HepG2 (cell line): ENCODE results near the gene EEF1AKMT1. TPM values are rescaled to one million over a fixed set of nuclear protein-coding genes. Genes with fewer than 3 reads are reported as not detected.
A peak's percentile ranks its signal among the peaks of the same experiment; 100 is the strongest.

ENCODE experiments used
- ATAC-seq: fragments of 200-7000 bp; cut with Tn5 transposase; 3 replicates; pipeline ENCODE4 v1.9.1; 2020; ENCODE audit warnings: mild to moderate bottlenecking, moderate library complexity
- BruUV-seq: library from RNA; stranded (reverse); fragments of 400-500 nt; replicated peaks from 2 replicates; lab custom pipeline; 2021; lab: Mats Ljungman, UMichigan
- CTCF ChIA-PET: fragments of 300-600 bp; formaldehyde crosslinking; extraction: SDS; loops from one replicate; lab custom pipeline; 2021; ENCODE audit warnings: low total read pairs, inconsistent platforms, low intra/inter-chr PET ratio; lab: Yijun Ruan, JAX
- POLR2A ChIA-PET: fragments of 350-600 bp; sonication (Branson Sonifier 250); formaldehyde crosslinking; loops from one replicate; lab custom pipeline; 2020; ENCODE audit warnings: antibody characterized with exemption, inconsistent platforms; lab: Yijun Ruan, JAX
- DNase-seq: peaks from one replicate; pipeline ENCODE4 v3.0.0-alpha.2; 2015; ENCODE audit warnings: low spot score
- FAIRE-seq: peaks from 3 replicates; lab custom pipeline; 2011; peaks lifted over from hg19 to GRCh38; lab: Jason Lieb, UNC
- H2AFZ ChIP-seq: one replicate; pipeline ENCODE4 v1.6.1; 2011; ENCODE audit warnings: low read length, inconsistent platforms
- H3K27ac ChIP-seq: fragments of 300-600 bp; 3 replicates; pipeline ENCODE4 v1.8.0; 2011; ENCODE audit warnings: mixed run types, mild to moderate bottlenecking, mixed read lengths, low read length, inconsistent platforms; ENCODE audit not compliant: insufficient read depth; ENCODE audit errors: extremely low read length
- H3K27me3 ChIP-seq, 2 experiments: fragments of 200-600 bp in 1 of 2; 2 replicates in 1 of 2; 3 replicates in 1 of 2; pipeline versions ENCODE4 v1.6.0 to v1.8.0; 2011; ENCODE audit warnings: low read length in 2 of 2, mild to moderate bottlenecking in 2 of 2, moderate library complexity in 2 of 2, inconsistent platforms in 1 of 2; ENCODE audit not compliant: insufficient read depth in 2 of 2, control insufficient read depth in 1 of 2
- H3K36me3 ChIP-seq, 2 experiments: fragments of 200-600 bp in 1 of 2; replicated peaks in 1 of 2; 2 replicates in 1 of 2; 3 replicates in 1 of 2; pipeline versions ENCODE4 v1.5.1 to v1.8.0; 2011; ENCODE audit warnings: low read length in 2 of 2, inconsistent platforms in 1 of 2; ENCODE audit not compliant: insufficient read depth in 2 of 2, control insufficient read depth in 1 of 2
- H3K4me1 ChIP-seq: 2 replicates; pipeline ENCODE4 v1.5.1; 2012; ENCODE audit warnings: low read length, inconsistent platforms; ENCODE audit not compliant: insufficient read depth
- H3K4me2 ChIP-seq: 2 replicates; pipeline ENCODE4 v1.6.0; 2011; ENCODE audit warnings: low read depth, low read length, inconsistent platforms
- H3K4me3 ChIP-seq, 3 experiments: fragments of 200-600 bp in 1 of 3; sonication (generic), shearing (Covaris generic) in 1 of 3; replicated peaks in 1 of 3; 2 replicates each; pipeline ENCODE4 v1.5.1; 2011 to 2016; ENCODE audit warnings: low read length in 3 of 3, inconsistent platforms in 2 of 3, low read depth in 2 of 3, mild to moderate bottlenecking in 2 of 3, control low read depth in 1 of 3, mixed read lengths in 1 of 3; ENCODE audit not compliant: insufficient read depth in 1 of 3
- H3K79me2 ChIP-seq: one replicate; pipeline ENCODE4 v1.6.1; 2011; ENCODE audit warnings: low read length, inconsistent platforms; ENCODE audit not compliant: insufficient read depth
- H3K9ac ChIP-seq: 2 replicates; pipeline ENCODE4 v1.6.0; 2011; ENCODE audit warnings: mild to moderate bottlenecking, low read depth, low read length, inconsistent platforms; ENCODE audit not compliant: insufficient read depth
- H3K9me3 ChIP-seq: 2 replicates; pipeline ENCODE4 v1.5.1; 2012; ENCODE audit warnings: mild to moderate bottlenecking, low read length
- H4K20me1 ChIP-seq: 2 replicates; pipeline ENCODE4 v1.6.0; 2011; ENCODE audit warnings: inconsistent platforms, mild to moderate bottlenecking, low read length, moderate library complexity; ENCODE audit not compliant: insufficient read depth
- ATF7 ChIP-seq, 2 experiments: fragments of 450-650 bp in 1 of 2; sonication (generic) in 1 of 2; formaldehyde crosslinking in 1 of 2; IDR thresholded peaks; 2 replicates each; pipeline versions ENCODE4 v1.4.0 to v1.6.1; 2016 to 2020; ENCODE audit warnings: antibody characterized with exemption in 1 of 2, mild to moderate bottlenecking in 1 of 2, missing genetic modification reagents in 1 of 2
- KLF9 ChIP-seq: IDR thresholded peaks from 2 replicates; pipeline ENCODE4 v1.6.1; 2016; ENCODE audit warnings: low read depth
- MAZ ChIP-seq, 2 experiments: sonication (generic) in 1 of 2; formaldehyde crosslinking in 1 of 2; IDR thresholded peaks; 2 replicates each; pipeline versions ENCODE4 v1.5.0 to v1.6.1; 2012 to 2020; ENCODE audit warnings: low read depth in 2 of 2, mild to moderate bottlenecking in 2 of 2, borderline replicate concordance in 1 of 2, improper control_type of control experiment in 1 of 2, low read length in 1 of 2, missing genetic modification reagents in 1 of 2, moderate library complexity in 1 of 2
- SRSF9 ChIP-seq: fragments of 200-400 bp; formaldehyde crosslinking; IDR thresholded peaks from 2 replicates; pipeline ENCODE4 v1.6.1; 2018; ENCODE audit warnings: borderline replicate concordance, mild to moderate bottlenecking, low read depth, low read length; ENCODE audit not compliant: insufficient read depth, poor library complexity, severe bottlenecking
- TRIM24 ChIP-seq: sonication (generic); formaldehyde crosslinking; IDR thresholded peaks from 2 replicates; pipeline ENCODE4 v1.8.0; 2022; ENCODE audit warnings: mild to moderate bottlenecking, missing genetic modification reagents
- ZNF12 ChIP-seq: sonication (generic); formaldehyde crosslinking; IDR thresholded peaks from 2 replicates; pipeline ENCODE4 v1.5.0; 2020; ENCODE audit warnings: missing genetic modification reagents
- ZNF547 ChIP-seq: sonication (generic); formaldehyde crosslinking; IDR thresholded peaks from 2 replicates; pipeline ENCODE4 v1.5.1; 2020; ENCODE audit warnings: mild to moderate bottlenecking, missing genetic modification reagents
- WGBS: methylation state at CpG from one replicate; pipeline ENCODE4 v1.1.6; 2017; ENCODE audit warnings: low lambda C conversion rate; 5-methylcytosine and 5-hydroxymethylcytosine counted together
- in situ Hi-C: cut with HindIII; loops from 2 replicates; pipeline ENCODE4 v1.10.0; 2017; ENCODE audit warnings: low pct_unique_long_range_greater_than_20kb; ENCODE audit not compliant: extremely low pct_ligation_motif_present
- intact Hi-C: fragments of 100-400 bp; cut with micrococcal nuclease; formaldehyde crosslinking; loops from one replicate; pipeline ENCODE4 v1.10.0; 2022; ENCODE audit not compliant: unreplicated experiment
- polyA plus RNA-seq, 8 experiments: library from polyadenylated mRNA; depleted of rRNA in 3 of 8; stranded (reverse) in 7 of 8; unstranded in 1 of 8; fragments of >200 nt; fragmentation: Illumina TruSeq in 4 of 8; extraction: Trizol in 4 of 8; gene quantifications; 2 replicates each; pipeline versions ENCODE4 v1.2.1 to v1.2.3, GENCODE V29; 2011 to 2016; ENCODE audit warnings: low read depth in 4 of 8, missing spikeins in 1 of 8, mixed read lengths in 1 of 8; ENCODE audit not compliant: insufficient read depth in 1 of 8
- total RNA-seq, 5 experiments: library from RNA; depleted of rRNA; stranded (reverse); fragments of >200 nt; fragmentation: Illumina TruSeq; extraction: Trizol; gene quantifications; 2 replicates each; pipeline ENCODE4 v1.2.3, GENCODE V29; 2016; ENCODE audit warnings: low read depth in 1 of 5
- TF ChIP-seq, protein P1 (sequence below): sonication (generic); formaldehyde crosslinking; IDR thresholded peaks from 2 replicates; pipeline ENCODE4 v1.4.0; 2020; ENCODE audit warnings: missing genetic modification reagents, mild to moderate bottlenecking, borderline replicate concordance

The EEF1AKMT1 gene
- total and polyA plus RNA-seq, 2 of the 13 experiments (the other 11 are each of a cell fraction or from before 2014, with no cell fraction given) = 6.0 to 16.1 TPM

DNA sequence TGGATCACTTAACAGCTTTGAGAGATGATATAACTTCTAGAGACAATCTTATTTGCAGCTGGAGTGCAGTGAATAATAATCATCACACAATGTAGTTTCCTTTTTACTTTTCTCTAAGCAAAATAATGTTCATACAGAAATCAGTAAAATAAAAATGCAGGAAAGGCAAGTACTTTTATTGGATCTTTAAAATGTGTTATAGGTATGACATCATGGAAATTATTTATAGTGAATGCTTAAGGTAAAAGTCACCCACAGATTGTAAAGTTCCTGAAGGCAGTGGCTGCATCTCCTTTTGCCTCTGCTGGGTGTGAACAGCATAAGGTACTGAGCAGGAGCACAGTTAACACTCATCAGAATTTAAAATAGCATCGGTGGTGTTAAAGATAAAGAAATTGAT is 87.6 kb downstream of the EEF1AKMT1 start:
- ATAC-seq (no peak), FAIRE-seq (no peak), DNase-seq (no peak)
- in situ Hi-C loops (no loop called here), intact Hi-C loops (no loop called here)
- no peak overlapping the region for H2AFZ ChIP-seq
- no TSS peak for BruUV-seq
- H3K9me3 ChIP-seq = no peaks in the 10 kb centered on the region
- H3K79me2 ChIP-seq = no peaks in the 10 kb centered on the region
- CTCF ChIA-PET = no interaction called here
- H3K4me2 ChIP-seq = no peak overlapping the region
- TF ChIP-seq ATF7 (IDR thresholded peaks at IDR 0.05) (peak; percentile 53; the same call in 1 of the 2 replicates), ATF7 (CRISPR knock-in tag; IDR thresholded peaks at IDR 0.05) (no peak), ZNF547 (CRISPR knock-in tag) (no peak)
- no peak overlapping the region for H3K27ac ChIP-seq
- POLR2A ChIA-PET = no interaction called here
- no peak overlapping the region for H3K4me3 ChIP-seq
- H3K36me3 ChIP-seq = no peaks in the 10 kb centered on the region
- 96% methylated on average over 1 of the region's 1 CpG for WGBS
- no peaks in the 10 kb centered on the region for H4K20me1 ChIP-seq
- no peaks in the 10 kb centered on the region for H3K4me1 ChIP-seq
- no peak overlapping the region for H3K9ac ChIP-seq
- no peaks in the 10 kb centered on the region for H3K27me3 ChIP-seq

DNA sequence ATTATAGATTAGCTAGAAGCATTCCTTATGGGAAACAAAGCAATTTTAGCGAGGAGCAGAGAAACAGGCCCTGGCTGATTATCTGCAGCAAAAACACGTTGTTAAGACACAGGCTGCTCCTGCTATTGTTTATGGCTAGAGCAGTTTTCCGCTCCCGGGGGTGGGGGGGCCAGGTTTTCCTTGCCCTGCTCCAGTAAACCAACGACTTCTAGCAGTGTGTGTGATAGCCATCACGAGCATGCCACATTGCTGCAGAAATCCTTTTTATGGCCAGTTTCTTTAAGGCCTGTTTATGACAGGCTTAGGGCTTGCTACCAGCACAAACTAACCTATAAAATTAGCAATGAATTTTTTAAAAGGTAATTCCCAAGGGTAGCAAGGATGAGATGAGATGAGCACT is 88.7 kb downstream of the EEF1AKMT1 start:
- H3K27me3 ChIP-seq = no peaks in the 10 kb centered on the region
- WGBS = 92% methylated on average over 6 of the region's 6 CpGs
- intact Hi-C loops = no loop called here
- H3K9ac ChIP-seq = no peak overlapping the region
- no peak overlapping the region for H3K27ac ChIP-seq
- H3K9me3 ChIP-seq = no peaks in the 10 kb centered on the region
- DNase-seq (no peak), FAIRE-seq (no peak), ATAC-seq (no peak)
- no peaks in the 10 kb centered on the region for H3K4me1 ChIP-seq
- in situ Hi-C loops = no loop called here
- H3K79me2 ChIP-seq = no peaks in the 10 kb centered on the region
- BruUV-seq = no TSS peak
- TF ChIP-seq SRSF9 (no peak), TRIM24 (CRISPR knock-in tag) (no peak), KLF9 (no peak), MAZ (IDR thresholded peaks at IDR 0.05; ENCODE audit: borderline replicate concordance, low read depth, low read length) (no peak), MAZ (CRISPR knock-in tag; IDR thresholded peaks at IDR 0.05; ENCODE audit: low read depth) (no peak), ZNF12 (CRISPR knock-in tag) (no peak)
- TF ChIP-seq, protein P1, sequence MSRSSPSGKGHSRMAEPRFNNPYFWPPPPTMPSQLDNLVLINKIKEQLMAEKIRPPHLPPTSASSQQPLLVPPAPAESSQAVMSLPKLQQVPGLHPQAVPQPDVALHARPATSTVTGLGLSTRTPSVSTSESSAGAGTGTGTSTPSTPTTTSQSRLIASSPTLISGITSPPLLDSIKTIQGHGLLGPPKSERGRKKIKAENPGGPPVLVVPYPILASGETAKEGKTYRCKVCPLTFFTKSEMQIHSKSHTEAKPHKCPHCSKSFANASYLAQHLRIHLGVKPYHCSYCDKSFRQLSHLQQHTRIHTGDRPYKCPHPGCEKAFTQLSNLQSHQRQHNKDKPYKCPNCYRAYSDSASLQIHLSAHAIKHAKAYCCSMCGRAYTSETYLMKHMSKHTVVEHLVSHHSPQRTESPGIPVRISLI (CRISPR knock-in tag) = no peak
- no peak overlapping the region for H3K4me3 ChIP-seq
- no peak overlapping the region for H2AFZ ChIP-seq
- POLR2A ChIA-PET = no interaction called here
- H3K4me2 ChIP-seq = no peak overlapping the region
- H3K36me3 ChIP-seq = no peaks in the 10 kb centered on the region
- no peaks in the 10 kb centered on the region for H4K20me1 ChIP-seq
- CTCF ChIA-PET = no interaction called here
